Activated T-cell treated with anti-CD3 and anti-CD28 coated beads for 48 hours (primary cell): Measurements from ENCODE around the gene ANK3.
"Not testable (repeated sequence)": the region's sequence is repeated elsewhere in the genome, so short reads cannot be mapped to it uniquely, and the experiment has no call there.

Experiments
- DNase-seq: peaks from one replicate; pipeline ENCODE4 v3.0.0-alpha.2; 2020; ENCODE audit warnings: low read depth

Gene ANK3

GRCh38 chr10:60086421-60086820, 303.3 kb downstream of the ANK3 start:
- DNase-seq = no peak

DNA sequence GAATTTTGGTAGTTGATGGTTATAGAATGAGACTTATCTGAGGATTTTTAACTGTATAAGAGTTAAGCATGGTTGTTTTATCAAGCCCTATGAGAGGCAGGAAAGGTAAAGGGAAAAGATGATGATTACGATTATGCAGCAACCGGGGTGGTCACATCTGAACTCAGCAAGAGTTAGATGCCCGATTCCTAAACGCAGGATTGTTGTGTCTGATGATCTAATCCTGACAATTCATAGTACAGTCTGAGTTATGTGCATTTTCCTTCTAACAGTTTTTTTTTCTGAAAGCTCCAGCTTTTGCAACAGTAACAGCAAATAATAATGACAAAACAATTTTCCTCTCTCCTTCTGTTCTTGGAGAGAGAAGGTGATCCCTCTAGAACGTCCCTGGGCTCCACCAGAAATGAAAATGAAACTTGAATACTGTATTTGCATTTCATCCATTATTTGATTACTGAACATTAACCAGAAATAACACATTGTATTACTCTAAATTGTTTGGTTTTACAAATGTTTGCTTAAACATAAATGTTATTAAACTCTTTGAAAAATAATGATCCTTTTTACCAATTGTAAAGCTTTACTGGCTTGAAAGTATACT, 306.8 kb downstream of the ANK3 start:
- no peak for DNase-seq

- no peak for DNase-seq
Observed at GRCh38 chr10:60082341-60082740, 307.3 kb downstream of the ANK3 start.

DNA sequence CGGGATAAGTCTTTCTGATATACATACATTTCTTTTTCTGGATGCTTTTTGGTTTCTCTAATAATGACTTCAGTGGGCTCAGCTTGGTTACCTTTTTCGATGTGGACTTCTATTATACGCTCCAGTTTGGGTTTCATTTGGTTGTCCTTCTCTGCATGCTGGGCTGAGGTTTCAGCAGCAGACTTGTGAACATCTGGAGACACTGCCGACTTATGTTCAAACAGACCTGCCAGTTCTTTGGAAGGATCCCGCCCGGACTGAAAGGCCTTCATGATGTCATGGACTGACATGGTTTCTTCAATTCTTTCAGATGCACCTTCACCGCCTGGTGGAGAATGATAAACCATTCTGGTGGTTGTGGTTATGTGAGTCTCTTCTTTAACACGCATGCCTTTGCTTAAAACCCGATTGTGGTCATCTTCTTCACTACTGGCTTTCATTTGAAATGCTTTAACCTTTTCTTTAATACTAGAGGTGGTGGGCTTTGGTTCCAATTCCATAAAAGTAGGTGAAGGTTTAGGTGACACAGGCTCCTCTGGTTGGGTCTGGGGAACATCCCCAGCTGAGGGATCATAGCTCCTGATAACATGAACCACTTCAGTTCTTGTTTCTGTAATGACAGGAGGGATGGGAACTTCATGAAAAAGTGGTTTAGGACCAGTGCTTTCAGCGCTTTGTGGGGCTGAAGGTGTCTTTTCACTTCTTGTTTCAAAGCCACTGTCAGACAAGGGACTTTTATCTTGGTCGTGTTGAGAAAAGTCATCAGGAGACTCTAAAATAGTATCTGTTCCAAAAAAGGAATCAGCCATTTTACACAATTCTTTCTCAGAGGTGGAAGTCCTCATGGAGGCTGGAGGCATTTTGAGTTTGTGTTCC, 315.7 kb downstream of the ANK3 start:
- no peak for DNase-seq

DNA sequence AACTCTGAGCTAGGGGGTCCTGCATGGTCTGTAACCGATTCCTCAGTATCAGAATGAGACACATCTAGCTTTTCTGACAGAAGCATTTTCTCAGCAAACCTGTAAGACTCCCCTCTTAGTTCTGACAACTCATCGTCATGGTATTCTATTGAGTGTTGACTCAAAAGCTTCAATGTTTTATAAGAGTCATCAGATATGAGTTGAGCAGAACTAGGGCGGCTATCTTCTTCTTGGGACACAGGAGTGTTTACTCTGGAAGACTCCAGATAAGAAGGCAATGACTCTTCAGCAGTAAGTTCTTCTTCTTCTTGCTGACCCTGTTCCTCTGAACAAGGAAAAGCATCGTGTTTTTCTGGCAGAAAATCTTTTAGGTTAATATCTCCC, 316.3 kb downstream of the ANK3 start:
- DNase-seq = no peak

- DNase-seq = no peak
Observed at GRCh38 chr10:60069311-60069710, 320.4 kb downstream of the ANK3 start.

GRCh38 chr10:60050366-60050765, 339.3 kb downstream of the ANK3 start:
- DNase-seq = no peak

GRCh38 chr10:60048091-60048501, 341.6 kb downstream of the ANK3 start:
- DNase-seq = no peak

DNA sequence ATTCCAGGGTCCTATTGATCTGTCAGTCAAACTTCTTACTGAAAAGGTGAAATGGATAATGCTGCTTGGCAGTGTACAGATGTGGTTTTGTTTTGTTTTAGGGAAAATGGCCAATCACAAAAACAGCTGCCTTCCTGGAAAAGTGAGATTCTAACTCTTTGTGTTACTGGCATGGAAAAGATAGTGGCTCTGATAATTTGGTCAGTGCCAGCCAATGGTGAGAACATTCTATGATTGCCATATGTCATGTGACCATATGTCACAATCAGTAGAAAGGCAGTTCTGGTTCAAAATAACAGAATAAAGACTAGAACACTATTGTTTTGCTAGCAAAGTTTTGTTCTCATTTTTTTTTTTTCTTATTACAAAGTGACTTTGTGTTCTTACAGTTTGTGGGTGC, 344.1 kb downstream of the ANK3 start:
- DNase-seq = no peak

- no peak for DNase-seq
Observed at GRCh38 chr10:60044971-60045370, 344.7 kb downstream of the ANK3 start.

- DNase-seq = no peak
Observed at GRCh38 chr10:60044242-60044641, 345.4 kb downstream of the ANK3 start.

- no peak for DNase-seq
Observed at GRCh38 chr10:60043561-60044241, 346.0 kb downstream of the ANK3 start.

- no peak for DNase-seq
Observed at GRCh38 chr10:60042914-60043313, 346.8 kb downstream of the ANK3 start.

- no peak for DNase-seq
Observed at GRCh38 chr10:60042262-60042661, 347.4 kb downstream of the ANK3 start.

GRCh38 chr10:60041489-60042133, 348.1 kb downstream of the ANK3 start:
- DNase-seq = no peak

- DNase-seq = no peak
Observed at GRCh38 chr10:60040014-60040662, 349.5 kb downstream of the ANK3 start.

GRCh38 chr10:60035984-60036383, 353.7 kb downstream of the ANK3 start:
- no peak for DNase-seq

DNA sequence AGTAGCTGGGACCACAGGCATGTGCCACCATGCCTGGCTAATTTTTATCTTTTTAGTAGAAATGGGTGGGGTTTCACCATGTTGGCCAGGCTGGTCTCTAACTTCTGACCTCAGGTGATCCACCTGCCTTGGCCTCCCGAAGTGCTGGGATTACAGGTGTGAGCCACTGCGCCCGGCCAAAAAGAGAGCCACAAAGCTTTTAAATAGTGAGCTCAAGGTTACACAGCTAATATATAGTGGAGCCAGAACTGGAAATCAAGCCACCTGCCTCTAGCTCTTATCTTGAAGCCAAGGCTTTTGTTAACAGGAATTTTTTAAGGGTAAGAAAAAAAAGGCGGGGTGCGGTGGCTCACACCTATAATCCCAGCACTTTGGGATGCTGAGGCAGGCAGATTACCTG, 354.3 kb downstream of the ANK3 start:
- not testable (repeated sequence) for DNase-seq

- peak; percentile 19 for DNase-seq
Observed at GRCh38 chr10:60032723-60033122, 357.0 kb downstream of the ANK3 start.

DNA sequence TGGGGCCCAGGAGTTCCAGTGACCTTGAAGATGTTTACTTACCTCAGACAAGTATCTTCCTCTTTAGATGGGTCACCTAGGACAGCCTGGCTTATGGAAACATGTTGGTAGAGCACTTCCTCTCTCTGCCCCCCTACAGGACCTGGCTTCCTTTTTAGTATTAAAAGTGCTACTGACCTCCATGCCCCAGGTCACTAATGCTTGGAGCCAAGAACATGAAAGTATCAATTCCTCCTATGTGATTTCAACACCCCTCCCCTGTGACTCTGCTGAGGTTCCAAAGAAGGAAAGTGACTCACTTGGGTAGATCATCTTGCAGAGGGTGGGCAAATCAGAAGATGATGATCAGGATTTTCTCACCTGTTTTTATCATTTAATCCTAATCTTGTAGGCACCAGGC, 358.0 kb downstream of the ANK3 start:
- no peak for DNase-seq

DNA sequence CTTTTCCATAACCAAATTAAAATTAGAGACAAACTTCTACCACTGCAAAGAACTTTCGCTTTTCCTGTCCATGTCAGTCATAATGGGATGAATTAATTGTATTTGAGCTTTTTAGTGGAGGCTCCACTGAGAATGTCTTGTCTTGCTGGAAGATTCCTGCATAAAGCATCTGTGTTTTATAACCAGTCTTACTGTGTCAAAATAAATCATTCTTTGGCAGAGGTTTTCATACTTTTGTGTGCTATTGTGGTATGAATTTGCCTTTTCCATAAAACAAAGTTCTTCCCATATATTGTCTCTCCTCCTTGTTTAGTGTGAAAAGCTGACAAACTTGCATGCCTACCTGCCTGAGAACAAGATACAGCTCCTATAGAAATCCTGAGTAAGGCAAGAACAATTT, 358.5 kb downstream of the ANK3 start:
- no peak for DNase-seq

DNA sequence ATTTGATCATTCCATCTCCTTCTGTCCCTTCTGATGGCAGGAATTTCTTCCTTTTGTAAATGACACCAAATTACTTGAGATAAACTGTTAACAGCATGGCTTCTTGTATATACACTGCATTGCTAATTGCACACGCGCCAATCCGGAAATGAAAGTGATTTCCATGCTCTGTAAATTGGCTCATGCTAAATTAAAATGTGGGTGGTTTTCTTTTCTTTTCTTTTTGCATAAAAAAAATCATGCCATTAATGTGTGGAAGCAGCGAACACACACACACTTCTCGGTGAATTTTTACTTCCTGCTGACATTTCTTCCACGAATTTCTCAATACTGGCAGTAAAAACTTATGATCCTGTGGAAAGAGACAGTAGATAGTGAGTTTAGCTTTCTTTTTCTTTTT, 360.2 kb downstream of the ANK3 start:
- DNase-seq = no peak
